Measurements from ENCODE around the gene PML. TPM values are rescaled to one million over a fixed set of nuclear protein-coding genes. Genes with fewer than 3 reads are reported as not detected.
A peak's percentile ranks its signal among the peaks of the same experiment; 100 is the strongest.
"Not testable (repeated sequence)": the region's sequence is repeated elsewhere in the genome, so short reads cannot be mapped to it uniquely, and the experiment has no call there.

The PML gene
- total RNA-seq, 1 donor = 134 TPM

- DNase-seq (ENCODE audit: low read depth in 2 of 3, low spot score in 2 of 3) = no peak
Measured at GRCh38 chr15:73957785-73958184, 36.7 kb upstream of the PML start.

- peak in 2 of 3 donors; percentile 70 to 91 for DNase-seq (ENCODE audit: low read depth in 2 of 3, low spot score in 2 of 3)
Measured at GRCh38 chr15:73959012-73959581, 35.4 kb upstream of the PML start.

DNA sequence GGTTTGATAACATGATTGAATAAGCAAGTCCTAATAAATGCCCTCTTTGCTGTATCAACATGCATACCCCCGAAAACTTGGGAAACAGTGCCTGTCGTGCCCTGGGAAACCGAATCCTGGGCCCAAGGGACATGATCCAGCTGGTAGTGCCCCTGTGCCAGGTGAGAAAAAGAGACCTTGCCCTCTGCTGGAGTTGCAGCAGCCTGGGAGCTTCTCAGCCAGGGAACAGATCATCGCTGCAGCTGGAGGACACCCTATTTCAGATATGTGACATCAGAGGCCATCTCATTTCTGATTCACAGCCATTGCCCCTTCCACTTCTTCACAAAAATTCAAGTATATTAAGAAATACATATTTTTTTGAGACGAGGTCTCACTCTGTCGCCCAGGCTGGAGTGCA lies 34.7 kb upstream of the PML start:
- no peak for DNase-seq (ENCODE audit: low read depth in 2 of 3, low spot score in 2 of 3)

DNA sequence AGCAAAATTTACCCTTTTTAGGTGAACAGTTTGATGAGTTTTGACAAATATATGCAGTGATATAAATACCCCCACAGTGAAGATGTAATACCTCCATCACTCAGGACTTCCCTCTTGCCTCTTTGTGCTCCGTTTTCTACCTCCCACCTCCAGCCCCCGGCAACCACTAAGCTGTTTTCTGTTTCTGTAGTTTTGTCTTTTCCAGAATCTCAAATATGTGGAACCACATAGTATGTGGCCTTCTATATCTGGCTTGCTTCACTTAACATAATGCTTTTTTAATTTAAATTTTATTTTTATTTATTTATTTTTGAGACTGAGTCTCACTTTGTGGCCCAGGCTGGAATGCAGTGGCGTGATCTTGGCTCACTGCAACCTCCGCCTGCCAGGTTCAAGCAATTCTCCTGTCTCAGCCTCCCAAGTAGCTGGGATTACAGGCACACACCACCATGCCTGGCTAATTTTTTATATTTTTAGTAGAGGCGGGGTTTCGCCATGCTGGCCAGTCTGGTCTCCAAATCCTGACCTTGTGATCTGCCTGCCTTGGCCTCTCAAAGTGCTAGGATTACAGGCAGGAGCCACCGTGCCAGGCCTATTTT lies 33.9 kb upstream of the PML start:
- not testable (repeated sequence) for DNase-seq (ENCODE audit: low read depth in 2 of 3, low spot score in 2 of 3)

DNA sequence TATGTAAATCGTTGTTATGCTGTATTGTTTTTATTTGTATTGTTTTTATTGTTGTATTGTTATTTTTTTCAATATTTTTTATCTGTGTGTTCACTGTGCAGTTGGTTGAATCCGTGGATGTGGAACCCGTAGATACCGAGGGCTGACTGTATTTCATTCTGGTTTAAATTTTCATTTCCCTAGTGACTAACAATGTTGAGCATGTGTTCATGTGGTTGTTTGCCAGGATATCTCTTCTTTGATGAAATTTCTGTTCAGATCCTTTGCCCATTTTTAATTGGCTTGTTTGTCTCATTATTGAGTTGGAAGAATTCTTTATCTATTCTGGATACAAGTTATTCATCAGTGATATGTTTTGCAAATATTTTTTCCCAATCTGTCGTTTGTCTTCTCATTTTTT lies 32.1 kb upstream of the PML start:
- DNase-seq (ENCODE audit: low read depth in 2 of 3, low spot score in 2 of 3) = no peak

DNA sequence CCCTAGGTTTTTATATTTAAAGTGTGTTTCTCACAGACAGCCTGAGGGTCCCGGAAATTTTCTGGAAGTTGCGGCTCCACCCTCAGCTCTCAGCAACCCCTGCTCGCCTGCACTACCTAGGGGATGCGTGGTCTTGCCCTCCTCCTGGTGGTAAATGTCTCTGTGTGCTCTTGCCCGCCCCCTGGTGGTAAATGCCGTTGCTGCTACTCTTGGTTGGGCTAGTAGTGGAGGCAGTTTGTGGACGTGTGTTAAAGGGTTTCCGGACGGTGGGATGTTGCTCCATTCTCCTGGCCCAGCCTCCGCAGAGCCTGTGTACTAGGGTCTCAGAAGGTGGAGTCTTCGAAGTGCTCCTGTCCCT lies 29.8 kb upstream of the PML start:
- DNase-seq (ENCODE audit: low read depth in 2 of 3, low spot score in 2 of 3) = peak; percentile 78 to 91 (median 83)

DNA sequence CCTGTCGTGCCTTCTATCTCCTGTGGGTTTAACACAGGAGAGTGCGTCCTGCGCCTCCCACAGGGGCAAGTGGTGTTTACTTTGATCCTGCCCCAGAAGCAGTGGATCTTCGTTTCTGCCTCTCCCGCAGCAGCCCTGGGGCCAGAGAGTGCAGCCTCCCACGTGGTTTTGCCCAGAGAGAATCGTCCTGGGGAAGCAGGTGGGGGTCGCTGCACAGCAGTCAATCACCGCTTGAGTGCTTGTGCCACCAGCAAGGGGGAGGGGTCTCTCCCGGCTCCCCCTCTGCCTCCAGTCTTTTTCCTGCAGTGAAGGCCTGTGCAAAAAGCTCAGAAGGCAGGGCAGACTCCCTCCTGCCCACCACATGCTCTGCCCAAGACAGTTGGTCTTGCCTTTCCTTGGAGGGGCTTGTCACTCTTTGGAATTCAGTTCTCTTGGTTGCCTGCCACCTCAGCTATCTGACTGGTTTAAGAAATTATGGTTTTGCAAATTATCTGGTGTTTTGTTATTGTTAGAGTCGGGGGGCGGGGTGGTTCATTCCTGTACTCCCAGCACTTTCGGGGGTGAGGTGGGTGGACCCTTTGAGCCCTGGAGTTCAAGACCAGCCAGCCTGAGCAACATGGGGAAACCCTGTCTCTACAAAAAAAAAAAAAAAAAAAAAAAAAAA lies 29.3 kb upstream of the PML start:
- DNase-seq (ENCODE audit: low read depth in 2 of 3, low spot score in 2 of 3) = no peak

DNA sequence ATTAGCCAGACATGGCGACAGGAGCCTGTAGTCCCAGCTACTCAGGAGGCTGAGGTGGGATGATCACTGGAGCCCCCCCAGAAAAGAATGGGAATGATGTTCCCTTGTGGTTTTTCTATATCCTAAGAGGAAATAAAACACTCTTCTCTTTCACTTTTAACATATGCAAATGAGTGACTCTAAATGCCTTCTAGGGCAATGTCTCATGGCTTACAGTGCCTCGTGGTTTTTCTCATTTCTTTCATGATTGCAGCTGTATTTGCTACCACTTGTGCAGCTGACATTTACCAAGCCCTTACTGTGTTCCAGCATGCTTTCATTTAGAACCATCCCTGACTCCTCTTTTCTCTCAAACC lies 28.8 kb upstream of the PML start:
- DNase-seq (ENCODE audit: low read depth in 2 of 3, low spot score in 2 of 3) = peak in 1 of 3 donors; percentile 65

DNA sequence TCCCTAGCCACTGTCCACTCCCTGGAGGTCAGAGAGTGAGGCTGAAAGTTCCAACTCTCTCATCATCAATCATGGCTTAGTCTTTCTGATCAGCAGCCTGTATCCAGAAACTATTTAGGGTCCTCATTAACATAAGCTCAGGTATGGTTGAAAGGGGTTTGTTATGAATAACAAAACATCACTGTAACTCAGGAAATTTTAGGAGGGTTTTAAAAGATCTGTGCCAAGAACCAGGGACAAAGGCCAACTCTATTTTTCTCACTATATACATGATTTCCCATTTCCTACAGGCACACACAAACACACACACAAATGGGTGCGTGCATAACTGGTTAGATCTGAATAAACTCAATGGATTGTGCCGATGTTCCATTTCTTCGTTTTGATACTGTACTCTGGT lies 26.1 kb upstream of the PML start:
- DNase-seq (ENCODE audit: low read depth in 2 of 3, low spot score in 2 of 3) = no peak

GRCh38 chr15:73969151-73969759 lies 25.3 kb upstream of the PML start:
- no peak for DNase-seq (ENCODE audit: low read depth in 2 of 3, low spot score in 2 of 3)

DNA sequence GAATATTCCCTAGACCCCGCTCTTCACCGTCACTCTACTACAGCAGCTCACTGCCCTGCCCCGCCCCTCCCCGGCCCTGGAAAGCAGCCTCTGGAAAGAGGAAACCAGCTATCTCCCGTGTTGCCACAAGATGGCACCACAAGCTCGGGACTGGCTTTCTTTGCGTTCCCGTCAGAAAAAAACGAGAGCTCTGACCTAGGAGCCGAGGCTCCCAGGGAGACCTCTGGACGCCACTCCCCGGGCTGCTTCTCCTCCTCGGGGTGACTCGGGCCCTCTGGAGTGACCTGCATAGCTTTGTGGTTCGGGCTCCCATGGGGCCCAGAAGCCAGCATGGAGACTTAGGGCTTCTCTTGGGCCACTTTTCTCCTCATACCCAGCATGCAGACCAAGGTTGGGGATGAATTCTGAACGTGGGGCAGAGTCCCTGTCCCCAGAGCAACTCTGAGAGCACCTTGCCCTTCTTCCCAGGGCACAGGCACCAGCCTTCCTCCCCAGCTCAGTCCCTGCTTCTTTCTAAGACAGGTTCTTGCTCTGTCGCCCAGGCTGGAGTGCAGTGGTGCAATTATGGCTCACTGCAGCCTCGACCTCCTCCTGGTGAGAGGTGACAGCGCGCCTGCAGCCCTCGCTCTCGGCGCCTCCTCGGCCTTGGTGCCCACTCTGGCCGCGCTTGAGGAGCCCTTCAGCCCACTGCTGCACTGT lies 21.4 kb upstream of the PML start:
- DNase-seq (ENCODE audit: low read depth in 2 of 3, low spot score in 2 of 3) = peak; percentile 58 to 92 (median 83)

DNA sequence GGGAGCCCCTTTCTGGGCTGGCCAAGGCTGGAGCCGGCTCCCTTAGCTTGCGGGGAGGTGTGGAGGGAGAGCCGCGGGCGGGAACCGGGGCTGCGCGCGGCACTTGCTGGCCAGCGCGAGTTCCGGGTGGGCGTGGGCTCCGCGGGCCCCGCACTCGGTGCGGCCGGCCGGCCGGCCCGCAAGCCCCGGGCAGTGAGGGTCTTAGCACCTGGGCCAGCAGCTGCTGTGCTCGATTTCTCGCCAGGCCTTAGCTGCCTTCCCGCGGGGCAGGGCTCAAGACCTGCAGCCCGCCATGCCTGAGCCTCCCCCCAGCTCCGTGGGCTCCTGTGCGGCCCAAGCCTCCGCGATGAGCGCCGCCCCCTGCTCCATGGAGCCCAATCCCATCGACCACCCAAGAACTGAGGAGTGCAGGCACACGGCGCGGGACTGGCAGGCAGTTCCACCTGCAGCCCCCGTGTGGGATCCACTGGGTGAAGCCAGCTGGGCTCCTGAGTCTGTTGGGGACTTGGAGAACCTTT lies 20.8 kb upstream of the PML start:
- not testable (repeated sequence) for DNase-seq (ENCODE audit: low read depth in 2 of 3, low spot score in 2 of 3)

DNA sequence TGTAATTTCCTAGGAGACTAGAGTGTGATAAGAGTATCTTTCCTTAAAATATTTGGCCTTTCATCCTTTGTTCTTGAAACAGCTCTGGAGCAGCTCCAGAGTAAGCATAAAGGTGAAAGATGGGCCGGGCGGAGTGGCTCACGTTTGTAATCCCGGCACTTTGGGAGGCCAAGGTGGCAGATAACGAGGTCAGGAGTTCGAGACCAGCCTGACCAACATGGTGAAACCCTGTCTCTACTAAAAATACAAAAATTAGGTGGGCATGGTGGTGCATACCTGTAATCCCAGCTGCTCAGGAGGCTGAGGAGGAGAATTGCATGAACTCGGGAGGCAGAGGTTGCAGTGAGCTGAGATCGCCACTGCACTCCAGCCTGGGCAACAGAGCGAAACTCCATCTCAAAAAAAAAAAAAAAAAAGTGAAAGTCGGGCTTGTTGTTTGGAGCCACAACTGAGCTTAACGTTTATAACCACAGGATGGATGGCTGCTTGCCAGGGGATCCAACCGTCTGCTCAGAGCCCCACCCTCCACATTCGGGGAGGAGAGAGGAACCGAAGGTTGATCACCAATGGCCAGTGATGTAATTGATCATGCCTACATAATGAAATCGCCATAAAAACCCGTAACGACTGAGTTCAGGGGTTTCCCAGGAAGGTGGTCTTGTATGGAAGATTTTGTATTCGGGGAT lies 18.9 kb upstream of the PML start:
- peak in 2 of 3 donors; percentile 66 to 86 for DNase-seq (ENCODE audit: low read depth in 2 of 3, low spot score in 2 of 3)

GRCh38 chr15:73978896-73979295 lies 15.6 kb upstream of the PML start:
- no peak for DNase-seq (ENCODE audit: low read depth in 2 of 3, low spot score in 2 of 3)

DNA sequence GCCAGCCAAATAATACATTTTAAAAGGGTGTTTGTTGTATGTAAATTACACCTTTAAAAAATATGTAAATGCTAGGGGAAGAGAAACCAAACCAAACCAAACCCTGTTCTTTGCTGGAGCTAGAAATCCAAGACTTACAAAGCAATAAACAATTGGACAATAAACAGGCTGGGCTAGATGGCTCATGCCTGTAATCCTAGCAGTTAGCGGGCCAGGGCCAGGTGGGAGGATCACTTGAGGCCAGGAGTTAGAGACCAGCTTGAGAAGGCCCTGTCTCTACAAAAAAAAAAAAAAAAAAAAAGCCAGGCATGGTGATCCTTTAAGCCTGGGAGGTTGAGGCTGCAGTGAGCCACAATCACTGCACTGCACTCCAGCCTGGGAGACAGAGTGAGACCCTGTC lies 14.9 kb upstream of the PML start:
- no peak for DNase-seq (ENCODE audit: low read depth in 2 of 3, low spot score in 2 of 3)

DNA sequence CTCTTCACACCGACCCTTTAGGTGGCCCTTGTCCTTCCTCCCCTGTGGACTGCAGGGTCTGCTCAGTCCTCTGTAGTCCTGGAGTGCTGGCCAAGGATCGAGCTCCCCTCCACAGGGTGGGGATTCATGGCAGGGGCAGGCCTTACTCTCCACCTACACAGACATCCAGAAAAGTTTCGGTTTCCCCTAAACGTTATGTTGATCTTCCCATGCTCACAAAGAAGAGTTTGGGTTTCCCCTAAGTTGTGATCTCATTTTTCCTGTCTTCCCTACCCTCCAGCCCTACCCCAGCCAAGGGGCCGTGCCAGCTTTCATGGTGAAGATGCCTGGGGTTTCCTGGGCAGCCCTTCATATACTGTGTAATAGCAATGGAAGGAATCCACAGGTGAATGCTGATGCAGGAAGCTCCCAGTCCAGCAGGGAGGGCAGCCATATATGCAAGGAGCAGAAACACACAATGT lies 12.7 kb upstream of the PML start:
- DNase-seq (ENCODE audit: low read depth in 2 of 3, low spot score in 2 of 3) = no peak

GRCh38 chr15:73982222-73982962 lies 12.1 kb upstream of the PML start:
- peak in 2 of 3 donors; percentile 87 to 90 for DNase-seq (ENCODE audit: low read depth in 2 of 3, low spot score in 2 of 3)

DNA sequence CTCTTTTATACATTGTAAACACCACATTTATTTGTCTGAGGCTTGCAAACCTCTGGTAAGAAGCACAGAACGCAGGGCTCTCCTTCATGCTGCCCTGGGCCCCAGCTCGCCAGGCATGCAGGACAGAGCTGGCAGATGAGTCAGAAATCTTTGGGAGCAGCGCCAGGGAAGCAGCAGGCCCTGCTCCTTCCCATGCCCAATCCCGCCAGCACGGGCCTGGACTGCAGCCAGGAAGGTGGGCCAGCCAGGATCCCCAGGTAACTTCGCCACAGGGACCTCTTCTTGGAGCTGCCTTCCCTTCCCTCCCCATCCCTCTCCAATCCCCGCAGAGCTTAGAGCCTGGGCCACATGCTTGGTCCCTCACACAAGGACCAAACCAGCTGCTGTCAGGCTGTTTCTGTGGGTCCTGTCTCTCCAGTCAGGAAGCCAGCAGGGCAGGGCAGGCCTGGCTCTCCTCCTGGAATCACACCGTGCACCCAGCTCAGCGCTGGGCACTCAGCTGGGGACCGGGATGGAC lies 11.2 kb upstream of the PML start:
- no peak for DNase-seq (ENCODE audit: low read depth in 2 of 3, low spot score in 2 of 3)

DNA sequence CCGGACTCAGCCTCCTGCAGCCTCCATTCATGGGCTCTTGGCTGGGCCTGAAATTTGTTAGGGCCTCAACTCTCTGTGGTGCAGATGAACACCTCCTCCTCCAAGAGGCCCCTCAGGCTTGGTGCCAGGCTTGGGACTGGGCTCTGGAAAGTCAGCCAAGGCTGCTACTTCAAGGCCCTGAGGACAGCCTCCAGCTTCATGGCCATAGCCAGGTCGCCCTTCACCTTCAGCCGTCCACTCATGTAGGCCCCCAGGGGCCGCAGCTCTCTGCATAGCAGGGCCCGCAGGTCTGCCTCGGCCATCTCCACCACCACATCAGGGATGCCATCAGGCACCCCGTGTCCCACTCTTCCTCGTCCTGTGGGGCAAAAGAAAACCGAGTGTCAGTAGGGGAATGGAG lies 10.7 kb upstream of the PML start:
- DNase-seq (ENCODE audit: low read depth in 2 of 3, low spot score in 2 of 3) = no peak
